ENCODE measurements around the gene ATP4A.
"Not testable (repeated sequence)": the region's sequence is repeated elsewhere in the genome, so short reads cannot be mapped to it uniquely, and the experiment has no call there.

Gene ATP4A

DNA sequence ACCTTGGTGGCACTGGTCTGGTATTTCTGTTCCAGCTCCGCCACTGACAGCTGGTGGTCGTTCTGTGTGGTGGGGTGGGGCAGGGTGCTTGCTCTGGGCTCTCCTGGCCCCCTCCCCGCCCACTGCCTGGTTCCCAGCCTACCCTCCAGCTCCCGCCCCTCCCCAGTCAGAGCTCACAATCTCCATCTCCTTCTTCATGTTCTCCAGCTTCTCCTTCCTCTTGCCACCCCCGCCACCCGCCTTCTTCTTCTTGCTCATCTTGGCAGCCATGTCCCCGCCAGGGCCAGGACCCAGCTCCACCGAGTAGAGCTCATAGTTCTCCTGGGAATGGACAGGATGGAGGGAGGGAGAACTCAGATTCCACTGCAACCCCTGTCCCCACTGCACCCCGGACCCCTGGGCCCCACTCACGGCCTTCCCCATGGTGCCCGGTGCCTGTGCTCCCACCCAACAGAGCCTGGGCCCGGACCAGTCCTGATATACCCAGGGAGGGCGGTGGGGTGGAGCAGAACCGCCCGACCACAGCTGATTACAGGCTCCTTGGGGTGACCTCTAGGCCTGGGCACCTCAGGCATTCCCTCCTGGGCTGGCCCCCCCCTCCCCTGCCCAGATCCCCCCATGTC is at the start of gene ATP4A:
Gene ATP4A, minus strand, starts transcription at position 452 of the 623 bp plus-strand sequence. Its CDS starts 29 bp downstream, at position 423.
- no peak for DNase-seq

- DNase-seq, result peak; percentile 95
These were observed 49.3 kb upstream of the ATP4A start, which contains the start of gene HAUS5 for GRCh38 chr19:35612559-35613321. Gene HAUS5, plus strand, starts transcription at chr19:35612735. Its CDS starts 60 bp downstream, at chr19:35612795.

- DNase-seq, result no peak
These were observed 48.7 kb upstream of the ATP4A start for GRCh38 chr19:35612224-35612558.

DNA sequence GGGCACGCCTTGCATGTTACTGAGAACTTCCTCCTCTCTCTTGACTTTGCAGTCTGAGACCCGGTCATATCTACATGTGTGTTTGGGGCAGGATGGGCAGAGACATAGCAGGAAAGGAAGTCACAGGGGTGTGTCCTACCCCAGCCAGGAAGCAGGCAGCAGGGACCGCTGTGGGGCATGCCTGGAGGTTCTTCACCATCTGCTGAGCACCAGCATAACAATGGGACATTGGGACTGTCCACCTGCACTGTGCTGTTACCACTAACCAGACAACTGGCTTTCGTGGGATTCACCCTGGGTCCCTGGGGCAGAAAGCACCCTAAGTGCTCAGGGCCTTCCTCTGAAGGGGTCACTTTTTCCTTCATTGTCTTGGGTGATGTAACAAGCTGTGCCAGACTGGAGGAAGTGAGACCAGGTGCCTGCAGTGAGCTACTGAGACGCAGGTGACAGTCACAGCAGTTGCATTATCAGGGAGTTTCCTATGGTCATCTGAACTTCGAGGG is 46.4 kb upstream of the ATP4A start:
- no peak for DNase-seq

- no peak for DNase-seq
These were observed 44.8 kb upstream of the ATP4A start for GRCh38 chr19:35608251-35608650.

DNA sequence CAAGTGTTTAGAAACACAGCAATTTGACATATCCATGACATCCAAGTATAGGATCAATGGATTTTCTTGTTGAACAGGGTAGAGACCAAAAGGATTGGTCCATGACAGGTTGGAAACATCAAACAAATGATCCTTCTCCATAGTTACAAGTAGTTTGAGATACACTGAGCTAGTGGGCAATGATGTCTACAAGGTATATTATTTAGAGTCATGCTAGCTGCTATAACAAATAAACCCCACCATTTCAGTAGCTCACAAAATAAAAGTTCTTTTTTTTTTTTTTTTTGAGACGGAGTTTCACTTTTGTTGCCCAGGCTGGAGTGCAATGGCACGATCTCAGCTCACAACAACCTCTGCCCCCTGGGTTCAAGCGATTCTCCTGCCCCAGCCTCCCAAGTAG is 44.2 kb upstream of the ATP4A start:
- no peak for DNase-seq

- not testable (repeated sequence) for DNase-seq
These were observed 43.7 kb upstream of the ATP4A start for GRCh38 chr19:35607170-35607569.

GRCh38 chr19:35604436-35604835 is 41.0 kb upstream of the ATP4A start:
- not testable (repeated sequence) for DNase-seq

DNA sequence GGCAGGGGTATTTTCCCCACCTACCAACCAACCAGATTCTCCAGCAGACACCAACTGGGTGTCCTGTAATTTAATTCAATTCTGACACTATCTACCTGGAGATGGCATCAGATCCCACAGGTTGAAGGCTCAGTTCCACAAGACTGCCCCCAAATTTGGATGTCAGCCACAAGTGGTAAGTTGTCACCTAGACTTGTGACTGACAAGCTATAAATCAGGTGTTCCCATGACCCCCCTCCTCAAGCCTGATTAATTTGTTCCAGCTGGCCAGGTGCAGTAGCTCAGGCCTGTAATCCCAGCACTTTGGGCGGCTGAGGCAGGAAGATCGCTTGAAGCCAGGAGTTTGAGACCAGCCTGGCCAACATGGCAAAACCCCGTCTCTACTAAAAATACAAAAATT is 38.5 kb upstream of the ATP4A start:
- no peak for DNase-seq

GRCh38 chr19:35596366-35596999 is 33.0 kb upstream of the ATP4A start:
- DNase-seq, result no peak

DNA sequence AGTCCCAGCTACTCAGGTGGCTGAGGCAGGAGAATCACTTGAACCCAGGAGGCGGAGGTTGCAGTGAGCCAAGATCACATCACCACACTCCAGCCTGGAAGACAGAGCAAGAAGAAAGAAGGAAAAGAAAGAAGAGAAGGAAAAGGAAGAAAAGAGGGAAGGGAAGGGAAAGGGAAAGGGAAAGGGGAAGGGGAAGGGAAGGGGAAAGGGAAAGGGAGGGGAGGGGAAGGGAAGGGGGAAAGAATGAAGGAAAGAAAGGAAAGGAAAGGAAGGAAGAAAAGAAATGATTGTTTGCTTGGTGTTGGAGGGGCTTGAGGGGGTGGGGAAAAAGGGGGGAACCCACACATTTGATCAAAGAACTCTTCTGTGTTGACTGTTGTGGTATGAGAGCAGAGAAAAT is 32.5 kb upstream of the ATP4A start:
- no peak for DNase-seq

- DNase-seq, result not testable (repeated sequence)
These were observed 31.6 kb upstream of the ATP4A start for GRCh38 chr19:35595026-35595425.

GRCh38 chr19:35592226-35592625 is 28.8 kb upstream of the ATP4A start:
- DNase-seq, result no peak

GRCh38 chr19:35590875-35591274 is 27.4 kb upstream of the ATP4A start:
- DNase-seq, result no peak

- DNase-seq, result no peak
These were observed 23.9 kb upstream of the ATP4A start for GRCh38 chr19:35587321-35587720.

DNA sequence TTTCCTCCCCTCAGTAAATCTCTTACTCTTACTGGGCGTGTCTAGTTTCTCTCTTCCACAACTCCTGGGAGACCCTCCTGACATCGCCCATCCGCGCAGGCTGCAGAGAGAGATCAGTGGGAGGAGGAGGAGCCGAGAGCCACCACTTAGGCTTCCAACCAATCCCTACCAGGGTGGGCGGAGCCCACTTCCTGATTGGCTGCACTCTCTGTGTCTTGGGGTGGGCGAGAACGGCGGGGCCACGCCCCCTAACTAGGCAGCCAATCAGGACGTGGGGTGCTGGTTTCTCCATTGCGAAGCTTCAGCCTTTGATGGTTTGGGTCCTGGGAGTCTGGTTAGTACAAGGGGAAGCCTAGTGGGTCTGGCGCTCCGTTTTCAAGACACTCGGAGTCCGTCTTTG is 22.4 kb upstream of the ATP4A start, which contains the start of gene PMIS2:
Gene PMIS2, plus strand, starts transcription at position 326 of the 400 bp plus-strand sequence. CDS start 87 bp downstream, outside the sequence.
- no peak for DNase-seq

DNA sequence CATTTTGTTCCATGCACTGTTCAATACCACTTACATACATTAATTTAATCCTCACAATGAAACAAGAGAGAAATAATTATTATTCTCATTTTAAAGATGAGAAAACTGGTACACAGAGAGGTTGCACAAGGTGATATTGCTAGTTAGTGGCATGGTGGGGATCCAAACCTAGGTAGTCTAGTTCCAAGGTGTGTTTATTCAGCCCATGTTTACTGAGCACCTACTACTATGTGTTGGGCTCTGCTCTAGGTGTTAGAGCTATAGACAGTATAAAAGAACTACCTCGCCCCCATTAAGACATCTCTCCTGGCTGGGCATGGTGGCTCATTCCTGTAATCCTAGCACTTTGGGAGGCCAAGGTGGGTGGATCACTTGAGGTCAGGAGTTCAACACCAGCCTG is 19.3 kb upstream of the ATP4A start:
- no peak for DNase-seq

DNA sequence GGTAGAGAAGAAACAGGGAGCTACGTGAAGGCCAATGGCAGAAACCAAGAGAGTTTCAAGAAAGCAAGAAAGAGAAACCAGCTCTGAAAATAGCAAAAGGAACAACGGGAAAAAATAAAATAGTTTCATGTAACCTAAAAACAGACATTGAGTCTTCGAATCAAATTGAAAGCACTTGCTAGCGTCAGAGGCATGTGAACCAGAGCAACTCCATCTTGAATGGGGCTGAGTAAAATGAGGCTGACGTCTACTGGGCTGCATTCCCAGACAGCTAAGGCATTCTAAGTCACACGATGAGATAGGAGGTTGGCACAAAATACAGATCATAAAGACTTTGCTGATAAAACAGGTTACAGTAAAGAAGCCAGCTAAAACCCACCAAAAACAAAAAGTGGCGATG is 15.2 kb upstream of the ATP4A start:
- DNase-seq, result no peak

- no peak for DNase-seq
These were observed 14.5 kb upstream of the ATP4A start for GRCh38 chr19:35577918-35578317.

DNA sequence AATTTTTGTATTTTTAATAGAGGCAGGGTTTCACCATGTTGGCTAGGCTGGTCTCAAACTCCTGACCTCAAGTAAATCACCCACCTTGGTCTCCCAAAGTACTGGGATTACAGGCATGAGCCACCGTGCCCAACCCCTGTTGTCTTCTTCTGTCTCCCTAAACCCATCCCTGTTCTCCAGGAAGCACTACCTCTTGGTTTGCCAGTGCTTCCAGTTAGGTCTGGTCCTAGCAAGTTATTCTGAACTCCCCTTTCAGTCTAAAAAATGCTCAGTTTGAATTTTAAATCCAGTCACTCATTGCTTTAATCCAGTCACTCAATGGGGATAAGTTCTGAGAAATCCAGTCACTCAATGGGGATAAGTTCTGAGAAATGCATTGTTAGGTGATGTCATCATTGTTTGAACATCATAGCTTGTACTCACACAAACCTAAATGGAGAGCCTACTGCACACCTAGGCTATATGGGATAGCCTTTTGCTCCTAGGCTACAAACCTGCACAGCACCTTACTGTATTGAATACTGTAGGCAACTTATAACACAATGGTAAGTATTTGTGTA is 8.0 kb upstream of the ATP4A start:
- DNase-seq, result no peak

DNA sequence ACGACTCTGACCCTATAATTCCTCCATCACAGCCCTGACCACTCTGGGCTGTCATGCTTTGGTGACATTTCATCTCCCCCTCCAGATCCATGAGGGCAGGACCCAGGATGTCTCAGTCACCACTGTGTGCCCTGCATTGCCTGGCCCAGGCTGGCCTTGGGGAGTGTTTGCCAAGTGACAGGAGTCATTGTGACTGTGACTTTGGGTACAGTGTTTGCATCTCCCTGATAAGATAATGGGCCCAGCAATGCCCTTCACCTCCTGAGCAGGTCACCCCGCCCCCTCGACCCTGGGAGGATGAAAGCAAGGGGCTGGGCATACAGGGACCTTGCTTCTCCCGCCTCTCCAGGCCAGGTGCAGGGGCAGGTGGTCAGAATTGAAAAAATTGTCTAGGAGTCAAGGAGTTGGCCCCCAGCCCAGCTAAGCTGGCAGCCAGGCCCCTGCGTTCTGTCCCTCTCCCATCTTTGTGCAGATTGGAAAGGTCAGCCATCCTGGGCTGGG is 5.9 kb upstream of the ATP4A start:
- no peak for DNase-seq

DNA sequence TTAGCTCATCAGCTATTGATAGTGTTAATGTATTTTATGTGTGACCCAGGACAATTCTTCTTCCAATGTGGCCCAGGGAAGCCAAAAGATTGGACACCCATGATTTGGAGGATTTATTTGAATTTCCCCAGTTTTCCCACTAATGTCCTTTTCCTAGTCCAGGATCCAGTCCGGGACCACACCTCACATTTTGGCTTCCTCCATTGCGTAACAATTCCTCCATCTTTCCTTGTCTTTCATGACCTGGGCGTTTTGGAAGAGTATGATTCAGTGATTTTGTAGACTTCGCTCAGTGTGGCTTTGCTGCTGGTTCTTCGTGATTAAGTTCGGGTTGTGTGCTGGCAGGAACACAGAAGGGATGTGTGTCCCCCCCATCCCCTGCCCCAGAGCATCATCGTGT is 3.3 kb upstream of the ATP4A start:
- no peak for DNase-seq

Data from stimulated activated CD4-positive, alpha-beta T cell treated with anti-CD3 and anti-CD28 coated beads, Interleukin-12 subunit alpha, Interleukin-12 subunit beta, amount 100 ng/mL, for 4 hours (primary cell).